Large intestine (tissue), 12 donors: ENCODE results near the gene ARMC8. TPM values are rescaled to one million over a fixed set of nuclear protein-coding genes. Genes with fewer than 3 reads are reported as not detected.
"Not testable (repeated sequence)": the region's sequence is repeated elsewhere in the genome, so short reads cannot be mapped to it uniquely, and the experiment has no call there.

Source experiments
- DNase-seq, 2 donors: peaks; one replicate each; pipeline versions ENCODE4 v3.0.0 to v3.0.0-alpha.2; 2013
- H3K27ac ChIP-seq: one replicate; pipeline ENCODE4 v1.5.1; 2013; ENCODE audit warnings: low read length
- H3K27me3 ChIP-seq: 2 replicates; pipeline ENCODE4 v1.6.1; 2013; ENCODE audit warnings: low read length; ENCODE audit not compliant: control insufficient read depth, insufficient read depth
- H3K36me3 ChIP-seq: 2 replicates; pipeline ENCODE4 v1.6.1; 2013; ENCODE audit warnings: low read length; ENCODE audit not compliant: control insufficient read depth, insufficient read depth
- H3K4me1 ChIP-seq: one replicate; pipeline ENCODE4 v1.6.1; 2013; ENCODE audit warnings: low read length; ENCODE audit not compliant: control insufficient read depth, insufficient read depth
- H3K4me3 ChIP-seq: one replicate; pipeline ENCODE4 v1.5.1; 2013; ENCODE audit warnings: low read length
- H3K9me3 ChIP-seq: one replicate; pipeline ENCODE4 v1.6.1; 2013; ENCODE audit warnings: mild to moderate bottlenecking, low read depth, low read length, moderate library complexity; ENCODE audit not compliant: control insufficient read depth
- WGBS: methylation state at CpG from one replicate; pipeline ENCODE4 v1.1.5; 2013; ENCODE audit warnings: low lambda C conversion rate; ENCODE audit not compliant: insufficient coverage; 5-methylcytosine and 5-hydroxymethylcytosine counted together
- long read RNA-seq, 11 donors: transcript quantifications; one replicate each; lab custom pipeline, GENCODE V29; 2026
- polyA plus RNA-seq: library from polyadenylated mRNA; unstranded; fragments of 120-200 nt; gene quantifications from one replicate; pipeline ENCODE4 v1.2.1, GENCODE V29; 2013

Gene ARMC8
- polyA plus RNA-seq = 30.6 TPM
- long read RNA-seq, donor 1, full-length matches to known transcripts = 1 of 1 reads
- long read RNA-seq, donor 1, partial matches to known transcripts = 0 of 1 reads
- long read RNA-seq, donor 1, other reads (novel, unspliced or antisense) = 0 of 1 reads
- long read RNA-seq, donor 2, full-length matches to known transcripts = 4 of 10 reads
- long read RNA-seq, donor 2, partial matches to known transcripts = 6 of 10 reads
- long read RNA-seq, donor 2, other reads (novel, unspliced or antisense) = 0 of 10 reads
- long read RNA-seq, donor 3 = 0 reads
- long read RNA-seq, donor 4, full-length matches to known transcripts = 1 of 1 reads
- long read RNA-seq, donor 4, partial matches to known transcripts = 0 of 1 reads
- long read RNA-seq, donor 4, other reads (novel, unspliced or antisense) = 0 of 1 reads
- long read RNA-seq, donor 5 = 0 reads
- long read RNA-seq, donor 6, full-length matches to known transcripts = 3 of 3 reads
- long read RNA-seq, donor 6, partial matches to known transcripts = 0 of 3 reads
- long read RNA-seq, donor 6, other reads (novel, unspliced or antisense) = 0 of 3 reads
- long read RNA-seq, donor 7, partial matches to known transcripts = 0 of 2 reads
- long read RNA-seq, donor 7, other reads (novel, unspliced or antisense) = 0 of 2 reads
- long read RNA-seq, donor 8, partial matches to known transcripts = 0 of 5 reads
- long read RNA-seq, donor 8, other reads (novel, unspliced or antisense) = 0 of 5 reads
- long read RNA-seq, donor 9, partial matches to known transcripts = 0 of 3 reads
- long read RNA-seq, donor 9, other reads (novel, unspliced or antisense) = 0 of 3 reads
- long read RNA-seq, donor 10, full-length matches to known transcripts = 3 of 3 reads
- long read RNA-seq, donor 10, partial matches to known transcripts = 0 of 3 reads
- long read RNA-seq, donor 10, other reads (novel, unspliced or antisense) = 0 of 3 reads
- long read RNA-seq, donor 11, partial matches to known transcripts = 0 of 1 reads
- long read RNA-seq, donor 11, other reads (novel, unspliced or antisense) = 0 of 1 reads

- peak within 1 kb of the TSS; percentile 77 for H3K27ac ChIP-seq
- H3K27me3 ChIP-seq = peaks cover 12% of the 10 kb centered on the region
- H3K4me3 ChIP-seq = peak within 1 kb of the TSS; percentile 73
- peak; percentile 46 to 93 for DNase-seq
- WGBS = no CpG with 5 or more reads among the region's 59 CpGs
- no peaks in the 10 kb centered on the region for H3K9me3 ChIP-seq
- no peaks in the 10 kb centered on the region for H3K4me1 ChIP-seq
- H3K36me3 ChIP-seq = peaks cover 4% of the 10 kb centered on the region
Measured at GRCh38 chr3:138187296-138188012, at the start of gene ARMC8. ARMC8 (plus strand) TSS chr3:138187301; CDS start chr3:138187555, 254 bp downstream.

GRCh38 chr3:138137861-138138260 lies 49.2 kb upstream of the ARMC8 start:
- H3K27ac ChIP-seq = no peak overlapping the region
- DNase-seq = no peak
- no peak overlapping the region for H3K4me3 ChIP-seq
- H3K27me3 ChIP-seq = no peaks in the 10 kb centered on the region
- no peaks in the 10 kb centered on the region for H3K9me3 ChIP-seq
- H3K36me3 ChIP-seq = no peaks in the 10 kb centered on the region
- WGBS = 67% methylated on average over 1 of the region's 2 CpGs
- H3K4me1 ChIP-seq = no peaks in the 10 kb centered on the region

GRCh38 chr3:138139691-138140090 lies 47.4 kb upstream of the ARMC8 start:
- DNase-seq = no peak
- H3K4me1 ChIP-seq = no peaks in the 10 kb centered on the region
- 0% methylated on average over 1 of the region's 2 CpGs for WGBS
- H3K36me3 ChIP-seq = no peaks in the 10 kb centered on the region
- no peaks in the 10 kb centered on the region for H3K27me3 ChIP-seq
- no peak overlapping the region for H3K4me3 ChIP-seq
- no peaks in the 10 kb centered on the region for H3K9me3 ChIP-seq
- no peak overlapping the region for H3K27ac ChIP-seq

- Histone ChIP-seq H3K4me1 (no peaks in the 10 kb centered on the region), H3K36me3 (no peaks in the 10 kb centered on the region), H3K27me3 (no peaks in the 10 kb centered on the region), H3K9me3 (no peaks in the 10 kb centered on the region), H3K27ac (no peak overlapping the region), H3K4me3 (no peak overlapping the region)
- DNase-seq = no peak
Measured at GRCh38 chr3:138140940-138141339, 46.2 kb upstream of the ARMC8 start.

- H3K27ac ChIP-seq, H3K4me1 ChIP-seq, H3K9me3 ChIP-seq, H3K36me3 ChIP-seq, DNase-seq, H3K4me3 ChIP-seq, H3K27me3 ChIP-seq: not testable (repeated sequence)
- WGBS = 83% methylated on average over 1 of the region's 3 CpGs
Measured at GRCh38 chr3:138142181-138142580, 44.9 kb upstream of the ARMC8 start.

- 86% methylated on average over 1 of the region's 4 CpGs for WGBS
- no peaks in the 10 kb centered on the region for H3K36me3 ChIP-seq
- H3K9me3 ChIP-seq = no peaks in the 10 kb centered on the region
- no peak overlapping the region for H3K27ac ChIP-seq
- H3K4me1 ChIP-seq = no peaks in the 10 kb centered on the region
- no peak overlapping the region for H3K4me3 ChIP-seq
- no peaks in the 10 kb centered on the region for H3K27me3 ChIP-seq
- DNase-seq = no peak
Measured at GRCh38 chr3:138148503-138148902, 38.6 kb upstream of the ARMC8 start.

GRCh38 chr3:138154534-138154933 lies 32.6 kb upstream of the ARMC8 start:
- no peak for DNase-seq
- H3K4me1 ChIP-seq = no peaks in the 10 kb centered on the region
- no peak overlapping the region for H3K4me3 ChIP-seq
- no peaks in the 10 kb centered on the region for H3K9me3 ChIP-seq
- no peaks in the 10 kb centered on the region for H3K27me3 ChIP-seq
- no peak overlapping the region for H3K27ac ChIP-seq
- no peaks in the 10 kb centered on the region for H3K36me3 ChIP-seq

- no peaks in the 10 kb centered on the region for H3K4me1 ChIP-seq
- H3K27me3 ChIP-seq = no peaks in the 10 kb centered on the region
- no peak for DNase-seq
- H3K27ac ChIP-seq = no peak overlapping the region
- peaks cover 15% of the 10 kb centered on the region for H3K36me3 ChIP-seq
- 95% methylated on average over 4 of the region's 4 CpGs for WGBS
- no peak overlapping the region for H3K4me3 ChIP-seq
- no peaks in the 10 kb centered on the region for H3K9me3 ChIP-seq
Measured at GRCh38 chr3:138157743-138158142, 29.4 kb upstream of the ARMC8 start.

GRCh38 chr3:138165061-138165460 lies 22.0 kb upstream of the ARMC8 start:
- Histone ChIP-seq H3K4me1 (no peaks in the 10 kb centered on the region), H3K27me3 (no peaks in the 10 kb centered on the region), H3K27ac (no peak overlapping the region), H3K9me3 (no peaks in the 10 kb centered on the region), H3K4me3 (no peak overlapping the region), H3K36me3 (peaks cover 53% of the 10 kb centered on the region)
- DNase-seq = no peak
- WGBS = no CpG with 5 or more reads among the region's 2 CpGs

- H3K9me3 ChIP-seq = no peaks in the 10 kb centered on the region
- no peak overlapping the region for H3K4me3 ChIP-seq
- H3K4me1 ChIP-seq = no peaks in the 10 kb centered on the region
- H3K27ac ChIP-seq = no peak overlapping the region
- DNase-seq = no peak
- 67% methylated on average over 1 of the region's 2 CpGs for WGBS
- peaks cover 20% of the 10 kb centered on the region for H3K36me3 ChIP-seq
- H3K27me3 ChIP-seq = no peaks in the 10 kb centered on the region
Measured at GRCh38 chr3:138172625-138173024, 14.5 kb upstream of the ARMC8 start.
